ENCODE measurements around the gene LMNA.

GRCh38 chr1:156080241-156080862 is 34.2 kb upstream of the LMNA start:
- TF ChIP-seq CTCF (IDR thresholded peaks at IDR 0.05) = no peak
- TF ChIP-seq EZH2 (IDR thresholded peaks at IDR 0.05) = no peak
